ENCODE data around the gene PIM3.

PIM3 gene

GRCh38 chr22:49922926-49923325 lies 37.6 kb upstream of the PIM3 start:
- H3K23ac ChIP-seq (ENCODE audit: low read length in 2 of 2): no peak overlapping the region
- H3K36me3 ChIP-seq (ENCODE audit: control insufficient read depth in 1 of 2, insufficient read depth in 2 of 2, low read depth in 1 of 2, low read length in 2 of 2): peaks cover 43 to 47% of the 10 kb centered on the region in 2 experiments
- H3K27ac ChIP-seq (ENCODE audit: low read length, poor library complexity, severe bottlenecking): no peak overlapping the region
- H2BK5ac ChIP-seq (ENCODE audit: low read depth, low read length, poor library complexity, severe bottlenecking): no peak overlapping the region
- H3K9me3 ChIP-seq (ENCODE audit: control insufficient read depth, low read length): no peaks in the 10 kb centered on the region
- no peak overlapping the region for H2BK12ac ChIP-seq (ENCODE audit: low read length in 2 of 2)
- peaks cover 18% of the 10 kb centered on the region for H3K4me1 ChIP-seq (ENCODE audit: control insufficient read depth, insufficient read depth, low read depth, low read length)
- H3K9ac ChIP-seq (ENCODE audit: low read length): no peak overlapping the region
- H3K14ac ChIP-seq (ENCODE audit: low read length in 2 of 2): no peak overlapping the region
- H3K4me2 ChIP-seq (ENCODE audit: low read length, poor library complexity, severe bottlenecking): no peak overlapping the region
- no peak overlapping the region for H4K91ac ChIP-seq (ENCODE audit: low read length)
- no peaks in the 10 kb centered on the region for H3K27me3 ChIP-seq (ENCODE audit: control insufficient read depth in 1 of 2, insufficient read depth in 1 of 2, low read length in 2 of 2)
- H3K4me3 ChIP-seq (ENCODE audit: insufficient read depth in 1 of 2, low read depth in 1 of 2, low read length in 2 of 2): no peak overlapping the region
- no peak overlapping the region for H2BK15ac ChIP-seq (ENCODE audit: low read depth, poor library complexity, severe bottlenecking)
- 96% methylated on average over 24 of the region's 25 CpGs for WGBS
- no peak overlapping the region for H4K8ac ChIP-seq (ENCODE audit: low read length)
- H3K79me1 ChIP-seq (replicated peaks; ENCODE audit: low read length, poor library complexity, severe bottlenecking): peaks cover 12% of the 10 kb centered on the region
- no peak overlapping the region for H2AFZ ChIP-seq (ENCODE audit: low read depth, low read length)
- no peak overlapping the region for H2AK5ac ChIP-seq (ENCODE audit: low read length, severe bottlenecking)
- no peak overlapping the region for H2BK120ac ChIP-seq (ENCODE audit: low read depth, low read length)
- H3K18ac ChIP-seq (ENCODE audit: low read depth in 1 of 2, low read length in 2 of 2): no peak overlapping the region
- no peak for DNase-seq
- no peak overlapping the region for H3K4ac ChIP-seq (ENCODE audit: low read depth in 1 of 2, low read length in 2 of 2)

GRCh38 chr22:49923445-49923844 lies 37.1 kb upstream of the PIM3 start:
- Histone ChIP-seq H4K91ac (ENCODE audit: low read length) (no peak overlapping the region), H3K9ac (ENCODE audit: low read length) (no peak overlapping the region), H3K27me3 (ENCODE audit: control insufficient read depth in 1 of 2, insufficient read depth in 1 of 2, low read length in 2 of 2) (no peaks in the 10 kb centered on the region), H2BK5ac (ENCODE audit: low read depth, low read length, poor library complexity, severe bottlenecking) (no peak overlapping the region), H3K4me3 (ENCODE audit: insufficient read depth in 1 of 2, low read depth in 1 of 2, low read length in 2 of 2) (no peak overlapping the region), H2AK5ac (ENCODE audit: low read length, severe bottlenecking) (no peak overlapping the region), H3K18ac (ENCODE audit: low read depth in 1 of 2, low read length in 2 of 2) (no peak overlapping the region), H3K79me1 (replicated peaks; ENCODE audit: low read length, poor library complexity, severe bottlenecking) (peaks cover 12% of the 10 kb centered on the region), H3K27ac (ENCODE audit: low read length, poor library complexity, severe bottlenecking) (no peak overlapping the region), H3K23ac (ENCODE audit: low read length in 2 of 2) (no peak overlapping the region), H2BK12ac (ENCODE audit: low read length in 2 of 2) (no peak overlapping the region), H4K8ac (ENCODE audit: low read length) (no peak overlapping the region), H3K4ac (ENCODE audit: low read depth in 1 of 2, low read length in 2 of 2) (no peak overlapping the region), H3K4me2 (ENCODE audit: low read length, poor library complexity, severe bottlenecking) (no peak overlapping the region), H3K4me1 (ENCODE audit: control insufficient read depth, insufficient read depth, low read depth, low read length) (peaks cover 18% of the 10 kb centered on the region), H2AFZ (ENCODE audit: low read depth, low read length) (no peak overlapping the region), H2BK15ac (ENCODE audit: low read depth, poor library complexity, severe bottlenecking) (no peak overlapping the region), H3K14ac (ENCODE audit: low read length in 2 of 2) (no peak overlapping the region), H2BK120ac (ENCODE audit: low read depth, low read length) (no peak overlapping the region), H3K9me3 (ENCODE audit: control insufficient read depth, low read length) (no peaks in the 10 kb centered on the region), H3K36me3 (ENCODE audit: control insufficient read depth in 1 of 2, insufficient read depth in 2 of 2, low read depth in 1 of 2, low read length in 2 of 2) (peaks cover 43 to 50% of the 10 kb centered on the region in 2 experiments)
- 89% methylated on average over 16 of the region's 16 CpGs for WGBS
- DNase-seq: no peak

GRCh38 chr22:49924113-49924833 lies 36.3 kb upstream of the PIM3 start:
- H3K27me3 ChIP-seq (ENCODE audit: control insufficient read depth in 1 of 2, insufficient read depth in 1 of 2, low read length in 2 of 2): no peaks in the 10 kb centered on the region
- no peak overlapping the region for H2BK5ac ChIP-seq (ENCODE audit: low read depth, low read length, poor library complexity, severe bottlenecking)
- H4K91ac ChIP-seq (ENCODE audit: low read length): no peak overlapping the region
- no peak overlapping the region for H3K4me3 ChIP-seq (ENCODE audit: insufficient read depth in 1 of 2, low read depth in 1 of 2, low read length in 2 of 2)
- no peak overlapping the region for H3K4ac ChIP-seq (ENCODE audit: low read depth in 1 of 2, low read length in 2 of 2)
- peaks cover 5% of the 10 kb centered on the region for H3K79me1 ChIP-seq (replicated peaks; ENCODE audit: low read length, poor library complexity, severe bottlenecking)
- H2BK120ac ChIP-seq (ENCODE audit: low read depth, low read length): no peak overlapping the region
- no peak overlapping the region for H3K9ac ChIP-seq (ENCODE audit: low read length)
- peaks cover 43 to 50% of the 10 kb centered on the region in 2 experiments for H3K36me3 ChIP-seq (ENCODE audit: control insufficient read depth in 1 of 2, insufficient read depth in 2 of 2, low read depth in 1 of 2, low read length in 2 of 2)
- peaks cover 16% of the 10 kb centered on the region for H3K4me1 ChIP-seq (ENCODE audit: control insufficient read depth, insufficient read depth, low read depth, low read length)
- WGBS: 97% methylated on average over 31 of the region's 31 CpGs
- H3K23ac ChIP-seq (ENCODE audit: low read length in 2 of 2): no peak overlapping the region
- no peak for DNase-seq
- H2BK12ac ChIP-seq (ENCODE audit: low read length in 2 of 2): no peak overlapping the region
- H3K27ac ChIP-seq (ENCODE audit: low read length, poor library complexity, severe bottlenecking): no peak overlapping the region
- no peak overlapping the region for H2AFZ ChIP-seq (ENCODE audit: low read depth, low read length)
- H3K4me2 ChIP-seq (ENCODE audit: low read length, poor library complexity, severe bottlenecking): no peak overlapping the region
- no peak overlapping the region for H2AK5ac ChIP-seq (ENCODE audit: low read length, severe bottlenecking)
- no peak overlapping the region for H3K18ac ChIP-seq (ENCODE audit: low read depth in 1 of 2, low read length in 2 of 2)
- no peak overlapping the region for H2BK15ac ChIP-seq (ENCODE audit: low read depth, poor library complexity, severe bottlenecking)
- H3K14ac ChIP-seq (ENCODE audit: low read length in 2 of 2): no peak overlapping the region
- H4K8ac ChIP-seq (ENCODE audit: low read length): no peak overlapping the region
- no peaks in the 10 kb centered on the region for H3K9me3 ChIP-seq (ENCODE audit: control insufficient read depth, low read length)

GRCh38 chr22:49925525-49926128 lies 34.9 kb upstream of the PIM3 start:
- H3K18ac ChIP-seq (ENCODE audit: low read depth in 1 of 2, low read length in 2 of 2): no peak overlapping the region
- no peak overlapping the region for H3K23ac ChIP-seq (ENCODE audit: low read length in 2 of 2)
- peaks cover 4 to 5% of the 10 kb centered on the region in 2 experiments for H3K27me3 ChIP-seq (ENCODE audit: control insufficient read depth in 1 of 2, insufficient read depth in 1 of 2, low read length in 2 of 2)
- H2BK12ac ChIP-seq (ENCODE audit: low read length in 2 of 2): no peak overlapping the region
- H4K91ac ChIP-seq (ENCODE audit: low read length): no peak overlapping the region
- no peaks in the 10 kb centered on the region for H3K79me1 ChIP-seq (replicated peaks; ENCODE audit: low read length, poor library complexity, severe bottlenecking)
- no peak overlapping the region for H2BK5ac ChIP-seq (ENCODE audit: low read depth, low read length, poor library complexity, severe bottlenecking)
- peaks cover 34 to 43% of the 10 kb centered on the region in 2 experiments for H3K36me3 ChIP-seq (ENCODE audit: control insufficient read depth in 1 of 2, insufficient read depth in 2 of 2, low read depth in 1 of 2, low read length in 2 of 2)
- no peak overlapping the region for H3K4me3 ChIP-seq (ENCODE audit: insufficient read depth in 1 of 2, low read depth in 1 of 2, low read length in 2 of 2)
- H3K4me1 ChIP-seq (ENCODE audit: control insufficient read depth, insufficient read depth, low read depth, low read length): peaks cover 20% of the 10 kb centered on the region
- H3K4ac ChIP-seq (ENCODE audit: low read depth in 1 of 2, low read length in 2 of 2): no peak overlapping the region
- H3K14ac ChIP-seq (ENCODE audit: low read length in 2 of 2): no peak overlapping the region
- H2AK5ac ChIP-seq (ENCODE audit: low read length, severe bottlenecking): no peak overlapping the region
- no peak overlapping the region for H2AFZ ChIP-seq (ENCODE audit: low read depth, low read length)
- DNase-seq: no peak
- no peaks in the 10 kb centered on the region for H3K9me3 ChIP-seq (ENCODE audit: control insufficient read depth, low read length)
- no peak overlapping the region for H4K8ac ChIP-seq (ENCODE audit: low read length)
- H2BK120ac ChIP-seq (ENCODE audit: low read depth, low read length): no peak overlapping the region
- no peak overlapping the region for H3K9ac ChIP-seq (ENCODE audit: low read length)
- H2BK15ac ChIP-seq (ENCODE audit: low read depth, poor library complexity, severe bottlenecking): no peak overlapping the region
- WGBS: 96% methylated on average over 24 of the region's 24 CpGs
- H3K27ac ChIP-seq (ENCODE audit: low read length, poor library complexity, severe bottlenecking): no peak overlapping the region
- no peak overlapping the region for H3K4me2 ChIP-seq (ENCODE audit: low read length, poor library complexity, severe bottlenecking)

Data from mesenchymal stem cell (in vitro differentiated cells and primary cell).